ENCODE data around the gene MRPS17.

Gene MRPS17

GRCh38 chr7:56003749-56004148 is 52.1 kb downstream of the MRPS17 start:
- TF ChIP-seq, protein P1, sequence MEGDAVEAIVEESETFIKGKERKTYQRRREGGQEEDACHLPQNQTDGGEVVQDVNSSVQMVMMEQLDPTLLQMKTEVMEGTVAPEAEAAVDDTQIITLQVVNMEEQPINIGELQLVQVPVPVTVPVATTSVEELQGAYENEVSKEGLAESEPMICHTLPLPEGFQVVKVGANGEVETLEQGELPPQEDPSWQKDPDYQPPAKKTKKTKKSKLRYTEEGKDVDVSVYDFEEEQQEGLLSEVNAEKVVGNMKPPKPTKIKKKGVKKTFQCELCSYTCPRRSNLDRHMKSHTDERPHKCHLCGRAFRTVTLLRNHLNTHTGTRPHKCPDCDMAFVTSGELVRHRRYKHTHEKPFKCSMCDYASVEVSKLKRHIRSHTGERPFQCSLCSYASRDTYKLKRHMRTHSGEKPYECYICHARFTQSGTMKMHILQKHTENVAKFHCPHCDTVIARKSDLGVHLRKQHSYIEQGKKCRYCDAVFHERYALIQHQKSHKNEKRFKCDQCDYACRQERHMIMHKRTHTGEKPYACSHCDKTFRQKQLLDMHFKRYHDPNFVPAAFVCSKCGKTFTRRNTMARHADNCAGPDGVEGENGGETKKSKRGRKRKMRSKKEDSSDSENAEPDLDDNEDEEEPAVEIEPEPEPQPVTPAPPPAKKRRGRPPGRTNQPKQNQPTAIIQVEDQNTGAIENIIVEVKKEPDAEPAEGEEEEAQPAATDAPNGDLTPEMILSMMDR (conservative IDR thresholded peaks at IDR 0.05), result no peak
- no peak for TF ChIP-seq ZFX (IDR thresholded peaks at IDR 0.05)
- H3K27ac ChIP-seq, result no peak overlapping the region
